ENCODE data around the gene TOPBP1. TPM values are rescaled to one million over a fixed set of nuclear protein-coding genes. Genes with fewer than 3 reads are reported as not detected.
"Not testable (repeated sequence)": the region's sequence is repeated elsewhere in the genome, so short reads cannot be mapped to it uniquely, and the experiment has no call there.

Gene TOPBP1
- total RNA-seq, 1 donor from 2014 or later, result 20.4 TPM

GRCh38 chr3:133572158-133573053, 89.3 kb downstream of the TOPBP1 start:
- peak; percentile 34 to 71 for DNase-seq (ENCODE audit: low read depth in 2 of 2)

GRCh38 chr3:133570937-133571320, 90.8 kb downstream of the TOPBP1 start:
- DNase-seq (ENCODE audit: low read depth in 2 of 2), result peak in 1 of 2 donors; percentile 45

- peak; percentile 85 to 96 for DNase-seq (ENCODE audit: low read depth in 2 of 2)
Measured at GRCh38 chr3:133570139-133570936, 91.4 kb downstream of the TOPBP1 start.

GRCh38 chr3:133568294-133569014, 93.3 kb downstream of the TOPBP1 start:
- peak; percentile 53 to 77 for DNase-seq (ENCODE audit: low read depth in 2 of 2)

- no peak for DNase-seq (ENCODE audit: low read depth in 2 of 2)
Measured at GRCh38 chr3:133563816-133564215, 97.9 kb downstream of the TOPBP1 start.

- no peak for DNase-seq (ENCODE audit: low read depth in 2 of 2)
Measured at GRCh38 chr3:133563186-133563591, 98.6 kb downstream of the TOPBP1 start.

- DNase-seq (ENCODE audit: low read depth in 2 of 2), result no peak
Measured at GRCh38 chr3:133562376-133562775, 99.4 kb downstream of the TOPBP1 start.

- no peak for DNase-seq (ENCODE audit: low read depth in 2 of 2)
Measured at GRCh38 chr3:133561679-133562078, 100.1 kb downstream of the TOPBP1 start.

- DNase-seq (ENCODE audit: low read depth in 2 of 2), result not testable (repeated sequence)
Measured at GRCh38 chr3:133551589-133551988, 110.2 kb downstream of the TOPBP1 start.

Other genes with a start within 250 kb of the TOPBP1 start
- 141 and 168 TPM in 2 replicates for gene CDV3, start 88.3 kb downstream of the TOPBP1 start, total RNA-seq
- 0.20 TPM in 1 of 2 replicates, not detected in the other for gene TF, start 84.5 kb upstream of the TOPBP1 start, total RNA-seq
- gene SRPRB, start 143.9 kb upstream of the TOPBP1 start, total RNA-seq, result 45.1 and 70.2 TPM in 2 replicates
- 0.65 and 2.2 TPM in 2 replicates for gene RAB6B, start 233.9 kb upstream of the TOPBP1 start, total RNA-seq

Measured in lung microvascular endothelial cell (primary cell).